Inferior parietal cortex (tissue), 1 donor: ENCODE measurements around the gene CYTH3.
"Not testable (repeated sequence)": the region's sequence is repeated elsewhere in the genome, so short reads cannot be mapped to it uniquely, and the experiment has no call there.

ENCODE experiments used
- DNase-seq: peaks from one replicate; pipeline ENCODE4 v3.0.0-alpha.2; 2016; ENCODE audit errors: extremely low spot score

Gene CYTH3

DNA sequence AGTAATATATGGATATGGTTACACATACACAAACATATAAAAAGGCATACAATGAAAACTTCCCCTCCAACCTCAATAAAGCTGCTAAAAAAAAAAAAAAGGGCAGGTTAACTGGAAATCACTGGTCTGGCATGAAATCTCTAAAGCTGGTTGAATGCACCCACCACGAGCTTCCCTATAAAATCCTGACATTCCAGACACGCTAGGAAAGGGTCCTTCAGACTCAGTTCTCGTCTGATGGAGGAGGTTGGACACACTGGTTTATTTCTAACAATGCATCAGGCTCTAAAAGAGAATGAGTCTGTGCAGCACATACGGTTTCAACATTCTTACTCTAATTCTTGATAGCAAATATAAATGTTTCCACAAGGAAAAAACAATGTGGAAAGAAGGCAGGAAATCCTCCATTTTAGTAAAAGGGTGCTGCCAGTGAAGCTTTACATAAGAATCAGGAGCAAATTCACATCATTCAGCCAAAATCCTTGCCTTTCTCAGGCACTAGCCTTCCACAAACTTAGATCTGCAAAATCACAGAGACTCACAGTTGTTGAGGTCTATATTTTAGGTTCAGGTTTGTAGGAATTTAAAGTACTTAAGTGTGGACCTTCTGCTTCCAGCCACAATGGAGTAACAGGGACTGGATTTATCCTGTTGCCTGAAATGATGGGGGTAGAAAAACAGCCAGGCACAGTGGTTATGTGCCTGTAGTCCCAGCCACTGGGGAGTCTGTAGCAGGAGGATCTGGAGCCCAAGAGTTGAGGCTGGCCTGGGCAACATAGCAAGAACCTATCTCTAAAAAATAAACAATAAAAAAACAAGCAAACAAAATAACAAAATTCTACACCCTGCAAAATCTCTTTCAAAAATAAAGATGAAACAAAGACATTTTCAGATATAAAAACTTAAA lies 73.5 kb downstream of the CYTH3 start:
- no peak for DNase-seq

DNA sequence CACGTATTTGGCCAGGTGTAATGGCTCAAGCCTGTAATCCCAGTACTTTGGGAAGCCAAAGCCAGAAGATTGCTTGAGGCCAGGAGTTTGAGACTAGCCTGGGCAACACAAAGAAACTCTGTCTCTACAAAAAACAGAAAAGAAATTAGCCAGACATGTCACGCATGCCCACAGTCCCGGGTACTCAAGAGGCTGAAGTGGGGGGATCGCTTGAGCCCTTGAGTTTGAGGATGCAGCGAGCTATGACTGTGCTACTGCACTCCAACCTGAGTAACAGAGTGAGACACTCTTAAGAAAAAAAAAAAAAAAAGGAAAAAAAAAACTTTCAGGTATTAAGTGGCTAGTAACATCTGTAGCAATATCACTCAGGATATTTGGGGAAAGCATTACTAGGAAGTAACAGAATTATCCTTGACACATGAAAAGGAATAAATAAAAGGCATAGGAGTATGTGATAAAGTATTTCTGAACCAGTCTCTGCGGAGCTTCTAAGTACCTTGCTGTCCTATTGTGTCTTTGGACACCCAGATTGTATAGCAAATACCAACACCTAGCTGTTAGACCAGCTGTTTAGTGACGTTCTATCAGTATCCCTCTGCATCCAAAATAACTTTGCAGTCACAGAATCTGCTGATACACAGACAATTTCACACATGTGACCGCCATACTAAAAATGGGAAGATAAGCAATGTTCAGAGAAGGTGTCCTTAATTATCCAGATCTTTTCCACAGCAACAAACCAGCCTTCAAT lies 74.4 kb downstream of the CYTH3 start:
- DNase-seq, result no peak

DNA sequence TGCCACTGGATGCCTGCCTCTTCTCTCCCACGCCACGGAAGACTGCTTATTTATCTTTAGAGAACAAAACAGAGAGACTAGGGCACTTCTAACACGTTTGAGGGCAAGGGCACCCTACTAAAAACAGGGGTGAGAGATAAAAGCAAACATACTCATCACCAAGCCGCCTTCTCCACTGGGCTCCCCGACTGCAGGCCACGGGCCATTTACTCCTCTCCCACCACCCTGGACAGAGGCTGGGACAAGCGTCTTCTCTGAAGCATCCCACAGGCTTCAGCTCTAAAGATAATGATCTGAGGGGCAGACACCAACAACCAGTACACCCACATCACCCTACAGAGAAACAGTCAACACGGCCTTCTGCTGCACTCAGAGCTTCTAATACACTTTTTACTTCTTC lies 78.7 kb downstream of the CYTH3 start:
- no peak for DNase-seq

DNA sequence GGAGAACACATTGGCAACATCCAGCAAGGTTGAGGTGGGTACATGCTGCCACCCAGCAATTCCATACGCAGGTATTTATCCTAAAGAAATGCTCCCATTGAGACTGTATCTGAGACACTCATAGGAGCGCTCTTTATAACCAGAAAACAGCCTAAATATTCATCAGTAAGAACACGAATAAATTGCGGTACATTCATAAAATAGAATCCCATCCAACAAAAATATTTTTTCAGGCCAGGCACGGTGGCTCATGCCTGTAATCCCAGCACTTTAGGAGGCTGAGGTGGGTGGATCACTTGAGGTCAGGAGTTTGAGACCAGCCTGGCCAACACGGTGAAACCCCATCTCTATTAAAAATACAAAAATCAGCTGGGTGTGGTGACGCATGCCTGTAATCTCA lies 81.9 kb downstream of the CYTH3 start:
- not testable (repeated sequence) for DNase-seq

DNA sequence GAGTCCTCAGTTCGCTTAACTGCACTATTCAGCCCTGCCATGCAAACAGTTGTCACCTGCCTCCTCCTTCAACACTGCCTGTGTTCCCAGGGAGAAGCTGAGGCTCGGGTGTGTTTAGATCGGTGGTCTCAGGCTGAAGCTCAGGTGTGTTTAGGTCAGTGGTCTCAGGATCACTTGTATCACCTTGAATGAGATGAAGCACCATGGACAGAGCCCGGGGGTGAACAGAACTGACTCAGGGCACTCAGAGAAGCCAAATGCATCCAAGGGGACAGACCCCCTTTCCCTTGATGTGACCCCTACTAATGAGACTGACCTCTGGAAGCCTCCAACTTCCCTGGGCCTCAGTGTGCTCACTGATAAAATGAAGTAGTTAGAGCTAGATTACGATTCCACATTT lies 84.0 kb downstream of the CYTH3 start:
- DNase-seq, result no peak

DNA sequence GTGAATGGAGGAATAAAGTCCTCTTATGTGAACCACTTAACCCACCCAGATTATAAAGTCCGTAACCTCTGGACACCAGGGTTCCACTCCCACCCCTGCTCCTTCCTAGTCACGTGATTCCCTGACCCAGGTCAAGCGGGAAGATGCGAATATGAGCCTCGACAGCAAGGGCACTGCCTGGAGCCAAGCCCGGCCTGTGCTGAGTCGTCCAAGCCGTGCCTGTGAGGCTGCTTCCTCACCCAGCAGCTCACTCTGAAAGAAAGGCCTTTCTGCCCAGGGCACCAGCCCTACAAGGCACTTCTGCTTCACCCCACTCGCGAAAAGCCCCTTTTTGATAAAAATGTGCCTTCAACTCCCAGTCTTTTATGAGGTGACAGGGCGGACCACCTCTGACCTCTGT lies 85.8 kb downstream of the CYTH3 start:
- no peak for DNase-seq

DNA sequence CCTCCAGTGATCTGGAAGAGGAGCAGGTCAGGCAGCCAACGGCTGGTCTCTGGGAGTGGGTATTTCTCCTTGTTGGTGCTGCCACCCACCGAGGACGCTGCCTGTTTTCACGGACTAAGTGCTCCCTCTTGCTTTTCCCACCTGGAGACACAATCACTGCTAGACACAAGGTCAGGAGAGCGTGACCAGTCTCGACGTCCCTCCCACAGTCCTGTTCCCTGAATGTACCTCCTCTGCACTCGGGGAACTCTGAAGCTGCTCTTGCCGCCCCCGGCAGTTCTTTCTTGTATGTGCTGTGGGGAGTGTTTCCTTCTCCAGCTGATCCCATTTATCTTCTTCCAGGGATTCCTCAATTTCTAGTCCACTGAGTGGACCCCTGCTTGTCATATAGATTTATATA lies 89.4 kb downstream of the CYTH3 start:
- no peak for DNase-seq

DNA sequence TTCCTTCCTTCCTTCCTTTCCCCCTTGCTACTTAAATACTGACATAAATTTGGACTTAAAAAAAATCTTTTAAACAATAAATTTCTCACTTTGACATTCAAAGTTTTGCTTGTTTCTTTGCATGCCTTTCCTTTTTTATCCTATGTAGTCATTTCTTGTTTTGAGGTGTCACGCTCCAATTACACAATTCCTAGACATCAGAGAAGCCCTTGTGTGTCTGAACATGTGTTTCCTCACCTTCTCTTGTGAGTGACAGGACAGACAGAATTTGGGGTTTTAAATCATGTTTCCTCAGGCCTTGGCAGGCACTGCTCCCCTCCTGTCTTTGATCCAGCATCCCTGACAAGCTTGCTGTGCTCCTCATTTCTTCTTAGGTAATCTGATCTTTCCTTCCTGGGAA lies 91.3 kb downstream of the CYTH3 start:
- no peak for DNase-seq

DNA sequence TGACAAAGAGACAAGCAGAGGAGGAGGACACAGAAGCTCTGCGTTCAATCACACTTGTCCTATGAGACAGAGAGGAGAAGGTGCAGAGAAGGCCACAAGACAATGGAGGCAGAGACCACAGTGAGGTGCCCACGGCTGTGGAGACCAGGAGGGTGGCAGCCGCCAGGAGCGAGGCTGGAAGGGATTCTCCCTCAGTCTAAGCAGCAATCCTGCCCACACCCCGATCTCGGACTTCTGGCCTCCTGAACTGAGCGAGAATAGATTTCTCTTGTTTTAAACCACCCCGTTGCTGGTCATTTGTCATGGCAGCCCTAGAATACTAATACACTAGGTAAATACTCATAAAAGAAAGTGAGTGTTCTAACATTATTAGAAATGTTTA lies 92.1 kb downstream of the CYTH3 start:
- DNase-seq, result no peak

DNA sequence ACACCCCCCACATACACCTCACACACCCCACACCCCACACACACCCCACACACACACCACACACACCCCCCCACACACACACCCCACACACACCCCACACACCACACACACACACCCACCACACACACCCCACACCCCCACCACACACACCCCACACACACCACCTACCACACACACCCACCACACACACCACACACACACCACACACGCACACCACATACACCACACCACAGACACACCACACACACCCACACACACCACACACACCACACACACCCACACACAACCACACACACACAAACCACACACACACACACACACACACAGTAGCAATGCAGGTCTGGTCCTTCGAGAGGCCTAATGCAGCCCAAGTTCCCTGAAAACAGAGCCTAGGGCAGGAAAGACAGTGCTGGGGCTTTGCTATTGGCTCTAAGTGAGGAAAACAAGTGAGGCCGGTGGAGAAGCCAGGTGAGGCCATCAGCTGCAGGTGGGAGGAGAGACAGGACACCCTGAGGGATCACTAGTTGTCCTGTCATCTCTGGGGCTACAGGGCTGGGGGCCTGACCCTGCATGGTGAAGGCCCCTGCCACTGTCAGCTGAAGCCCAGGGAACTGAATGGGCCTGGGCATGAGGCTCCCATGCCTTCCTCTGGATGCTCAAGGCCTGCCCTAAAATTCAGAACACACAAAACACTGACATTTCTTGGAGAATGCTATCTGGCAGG lies 92.6 kb downstream of the CYTH3 start:
- DNase-seq, result no peak

DNA sequence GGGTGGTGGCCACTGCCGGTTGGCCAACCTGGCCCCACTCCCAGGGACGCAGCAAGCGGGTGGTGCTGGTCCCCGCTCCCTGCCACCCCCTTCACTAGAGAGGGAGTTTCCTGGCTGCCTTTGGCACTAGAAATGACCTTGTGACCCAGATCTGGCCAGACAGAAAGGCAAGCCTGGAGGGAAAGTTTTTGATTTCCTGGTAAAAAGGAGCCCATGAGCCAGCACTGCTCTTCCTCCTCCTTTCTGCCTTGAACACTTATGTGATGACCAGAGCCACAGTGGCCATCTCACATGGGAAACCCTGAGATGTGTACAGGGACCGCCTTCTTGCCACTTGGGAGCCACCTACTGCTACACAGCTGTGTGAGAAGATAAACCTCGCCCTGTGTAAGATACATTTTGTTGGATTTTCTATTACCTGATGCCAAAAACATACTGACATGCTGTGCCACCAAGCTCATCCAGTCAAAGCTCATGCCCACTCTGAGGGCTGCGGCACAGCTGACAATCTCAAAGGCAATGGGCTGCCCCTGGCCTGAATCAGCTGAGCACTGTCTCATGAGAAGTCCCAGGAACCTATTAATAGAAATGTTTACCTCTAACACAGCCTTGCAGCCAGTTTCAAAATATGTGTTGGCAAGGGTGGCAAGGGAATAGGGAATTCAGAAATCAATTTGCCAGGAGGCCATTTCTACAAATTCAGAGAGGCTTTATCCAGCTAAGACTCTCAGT lies 94.0 kb downstream of the CYTH3 start:
- DNase-seq, result no peak

DNA sequence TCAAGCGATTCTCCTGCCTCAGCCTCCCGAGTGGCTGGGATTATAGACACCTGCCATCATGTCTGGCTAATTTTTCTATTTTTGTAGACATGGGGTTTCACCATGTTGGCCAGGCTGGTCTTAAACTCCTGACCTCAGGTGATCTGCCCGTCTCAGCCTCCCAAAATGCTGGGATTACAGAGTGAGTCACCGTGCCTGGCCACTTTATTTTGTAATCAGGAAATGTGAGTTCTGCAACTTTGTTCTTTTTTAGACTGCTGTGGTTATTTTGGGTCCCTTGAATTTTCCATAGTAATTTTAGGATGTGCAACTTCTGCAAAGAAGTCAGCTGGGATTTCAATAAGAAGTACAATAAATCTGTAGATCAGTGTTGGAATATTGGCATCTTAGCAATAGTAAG lies 96.8 kb downstream of the CYTH3 start:
- DNase-seq, result no peak

DNA sequence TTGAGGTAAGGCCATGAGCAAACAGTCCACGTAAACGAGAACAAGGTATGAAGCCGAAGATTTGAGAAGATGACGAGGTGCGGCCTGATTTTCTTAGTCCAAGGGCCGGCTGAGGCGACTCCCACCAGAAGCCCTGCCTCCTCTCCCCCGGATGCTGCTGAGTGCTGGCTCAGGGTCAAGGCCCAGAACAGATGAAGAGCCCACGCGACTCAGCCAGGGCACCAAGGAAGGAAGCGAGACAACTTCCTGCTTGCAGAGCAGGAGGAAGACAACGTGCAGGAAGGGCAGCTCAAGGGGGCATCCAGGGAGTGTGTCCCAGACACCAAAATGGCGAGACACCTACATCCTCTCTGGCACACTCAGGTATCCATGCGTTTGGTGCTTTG lies 99.5 kb downstream of the CYTH3 start:
- DNase-seq, result no peak

DNA sequence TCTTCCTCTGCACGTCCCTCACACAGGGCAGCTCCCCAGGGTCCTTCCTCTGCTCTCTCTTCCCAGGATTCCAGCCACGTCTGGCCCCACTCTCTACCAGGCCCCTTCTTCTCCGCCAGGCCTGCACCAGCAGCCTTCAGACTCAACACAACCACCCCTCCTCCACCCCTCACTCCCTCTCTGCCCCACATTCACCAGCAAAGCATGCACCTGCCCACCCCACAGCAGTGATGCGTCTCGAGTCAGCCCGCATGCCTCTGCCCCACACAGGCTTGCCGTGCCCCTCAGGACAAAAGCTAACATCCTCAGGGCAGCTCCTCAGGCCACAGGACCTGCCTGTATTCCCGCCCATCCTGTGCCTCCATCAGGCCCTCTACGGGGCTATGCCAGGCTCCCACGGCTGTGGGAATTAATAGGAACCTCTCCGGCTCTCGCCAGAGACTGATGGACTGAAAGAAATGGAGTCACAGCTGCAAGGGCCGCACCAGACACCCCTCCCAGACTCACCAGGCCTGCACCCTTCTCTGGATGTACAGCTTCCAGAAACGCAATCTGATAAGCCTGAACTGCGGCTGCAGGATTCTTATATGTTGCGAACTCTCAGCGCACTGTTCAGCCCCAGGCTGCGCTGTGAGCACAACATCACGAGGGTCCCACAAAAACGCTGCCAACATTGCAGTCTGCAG lies 100.1 kb downstream of the CYTH3 start:
- no peak for DNase-seq

DNA sequence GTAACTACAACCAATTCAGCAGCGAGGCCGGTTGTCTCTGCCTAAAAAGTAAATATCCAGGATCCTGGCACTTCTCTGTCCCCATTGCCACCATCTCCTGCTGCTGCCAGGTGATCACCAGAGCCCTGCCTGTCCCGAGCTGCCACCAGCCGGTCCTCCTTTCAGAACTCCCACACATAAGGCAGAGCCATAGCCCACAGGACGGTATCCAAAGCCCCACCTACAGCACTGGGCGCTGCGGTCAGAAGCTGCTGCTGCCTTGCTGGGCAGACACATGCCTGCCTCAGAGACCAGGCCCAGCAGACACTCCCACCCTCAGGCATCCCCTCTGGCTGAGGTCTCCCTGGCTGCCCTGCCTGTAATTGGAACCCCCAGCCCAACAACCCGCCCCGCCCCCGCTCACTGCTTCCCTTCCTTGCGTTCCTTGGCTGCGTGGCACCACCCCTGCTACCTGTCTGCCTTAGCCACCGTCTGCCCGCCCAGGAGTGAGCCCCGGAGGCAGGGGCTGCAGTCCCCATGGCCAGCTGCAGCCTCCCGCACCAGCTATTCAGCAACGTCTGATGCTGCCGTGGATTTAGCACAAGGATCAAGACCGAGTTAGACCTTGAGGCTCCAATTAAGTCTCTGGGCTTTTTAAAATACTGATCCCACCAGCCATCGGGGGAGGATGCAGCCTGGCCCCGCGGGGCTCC lies 100.7 kb downstream of the CYTH3 start:
- no peak for DNase-seq

DNA sequence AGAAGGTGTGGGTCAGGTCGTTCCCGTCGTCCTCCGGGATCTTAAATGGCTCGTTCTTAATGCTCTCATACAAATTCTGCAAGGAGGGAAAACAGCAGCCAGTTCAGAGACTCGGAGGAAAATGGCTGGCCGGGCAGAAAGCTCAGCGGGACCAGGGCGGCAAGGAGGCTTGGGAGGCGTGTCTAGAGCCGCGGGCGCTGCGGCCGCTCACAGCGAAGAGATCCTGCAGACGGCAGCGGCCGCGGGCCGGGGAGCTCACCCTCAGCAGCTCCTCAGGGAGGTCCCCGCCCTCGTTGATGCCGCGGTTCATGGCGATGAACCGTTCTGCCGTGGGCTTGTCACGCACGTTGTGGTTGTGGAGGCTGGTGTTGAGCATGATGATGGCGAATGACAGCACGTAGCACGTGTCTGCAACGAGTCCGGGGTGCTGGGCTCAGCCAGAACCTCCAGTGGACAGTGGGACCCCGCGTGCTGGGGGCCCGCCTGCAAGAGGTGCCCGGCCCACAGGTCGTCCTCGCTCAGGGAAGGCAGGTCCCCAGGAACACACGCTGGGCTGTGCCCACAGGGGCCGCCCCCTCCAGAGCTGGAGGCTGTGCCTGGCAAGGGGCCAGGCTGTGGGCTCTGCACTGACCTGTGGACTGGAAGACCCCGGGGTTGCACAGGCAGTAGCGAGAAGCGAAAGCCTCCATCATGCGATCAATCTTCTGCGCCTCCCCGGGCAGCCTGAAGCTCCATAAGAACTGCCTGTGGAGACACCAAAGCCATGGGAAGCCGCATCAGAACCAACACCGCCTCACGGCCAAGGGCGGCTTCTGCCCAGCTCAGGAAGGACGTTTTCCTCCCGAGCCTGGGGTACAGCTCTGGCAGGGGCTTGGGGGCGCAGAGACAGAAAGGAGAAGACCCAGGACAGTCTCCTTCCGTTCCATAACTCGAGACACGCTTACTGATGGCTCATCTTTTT lies 101.6 kb downstream of the CYTH3 start:
- DNase-seq, result no peak

DNA sequence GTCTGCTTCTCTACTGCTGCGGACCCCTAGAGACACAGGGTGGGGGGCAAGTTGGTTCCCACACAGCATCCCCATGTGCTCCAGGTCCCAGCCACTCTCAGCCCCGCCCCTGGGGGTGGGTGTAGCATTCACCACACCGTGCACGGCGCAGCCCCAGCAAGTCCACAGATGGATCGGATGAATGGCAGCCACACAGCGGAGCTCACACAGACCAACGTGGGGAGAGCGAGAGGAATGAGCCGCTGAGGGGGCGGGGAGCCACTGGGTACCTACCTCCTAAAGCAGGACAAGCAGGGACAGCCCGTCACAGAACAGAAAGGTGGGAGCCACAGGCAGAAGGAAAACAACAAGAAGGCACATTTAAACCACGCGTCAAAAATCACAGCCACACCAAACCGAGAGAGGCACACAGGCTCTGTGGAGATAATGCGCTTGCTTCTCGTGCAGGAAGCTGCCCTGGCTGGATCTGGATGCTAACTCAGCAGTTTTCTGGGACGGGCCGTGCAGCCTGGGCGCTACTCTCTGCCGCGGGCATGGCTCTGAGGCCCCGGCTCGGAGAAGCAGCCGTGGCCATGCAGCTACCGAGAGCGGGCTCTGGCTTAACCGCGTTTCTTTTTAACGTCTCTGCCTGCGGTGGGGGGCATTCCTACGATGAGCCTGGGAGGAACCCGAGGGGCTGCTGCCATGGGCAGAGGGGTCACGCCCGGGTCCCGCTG lies 102.5 kb downstream of the CYTH3 start:
- DNase-seq, result no peak

DNA sequence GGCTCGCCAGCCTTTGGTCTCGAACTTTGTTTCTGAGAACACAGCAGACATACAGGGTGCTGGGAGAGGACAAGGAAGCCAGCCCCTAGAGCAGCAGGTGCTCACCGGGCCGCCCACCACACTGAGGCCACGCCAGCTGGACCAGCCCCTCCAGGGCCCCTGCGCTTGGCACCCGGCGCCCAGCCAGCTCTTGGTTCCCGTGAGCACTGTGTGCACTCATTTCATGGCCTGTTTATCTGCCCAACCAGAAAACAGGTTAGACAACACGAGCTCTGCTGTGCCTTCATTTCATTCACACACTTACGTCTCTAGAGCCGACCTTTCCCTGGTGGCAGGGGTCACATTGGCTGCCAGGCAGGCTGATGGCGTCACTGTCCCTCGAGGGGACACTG lies 104.0 kb downstream of the CYTH3 start:
- DNase-seq, result no peak
